ENCODE results near the gene MYL11.

MYL11 gene

DNA sequence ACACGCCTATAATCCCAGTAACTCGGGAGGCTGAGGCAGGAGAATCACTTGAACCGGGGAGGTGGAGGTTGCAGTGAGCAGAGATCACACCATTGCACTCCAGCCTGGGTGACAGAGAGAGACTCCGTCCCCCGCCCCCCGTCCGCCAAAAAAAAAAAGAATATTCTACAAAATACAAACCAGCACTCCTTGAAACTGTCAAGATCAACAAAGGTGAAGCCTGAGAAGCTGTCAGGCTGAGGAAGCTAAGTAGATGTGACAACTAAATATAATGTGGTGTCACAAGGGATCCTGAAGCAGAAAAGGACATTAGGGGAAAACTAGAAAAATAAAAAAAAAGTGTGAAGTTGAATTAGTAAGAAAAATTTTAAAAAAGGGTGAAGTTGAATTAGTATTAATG, 25.7 kb upstream of the MYL11 start:
- Histone ChIP-seq H3K79me2 (no peaks in the 10 kb centered on the region), H2AFZ (no peak overlapping the region), H3K9ac (no peak overlapping the region), H3K27ac (no peak overlapping the region), H3K36me3 (ENCODE audit: control insufficient read depth, insufficient read depth, low read length) (no peaks in the 10 kb centered on the region), H3K4me2 (ENCODE audit: low read length) (no peak overlapping the region), H3K4me1 (no peaks in the 10 kb centered on the region), H3K27me3 (ENCODE audit: control insufficient read depth, insufficient read depth, low read length) (no peaks in the 10 kb centered on the region), H3K4me3 (ENCODE audit: low read depth, low read length) (no peak overlapping the region), H3K9me3 (ENCODE audit: control insufficient read depth, low read length) (no peaks in the 10 kb centered on the region)
- TF ChIP-seq CTCF (IDR thresholded peaks at IDR 0.05) = no peak

DNA sequence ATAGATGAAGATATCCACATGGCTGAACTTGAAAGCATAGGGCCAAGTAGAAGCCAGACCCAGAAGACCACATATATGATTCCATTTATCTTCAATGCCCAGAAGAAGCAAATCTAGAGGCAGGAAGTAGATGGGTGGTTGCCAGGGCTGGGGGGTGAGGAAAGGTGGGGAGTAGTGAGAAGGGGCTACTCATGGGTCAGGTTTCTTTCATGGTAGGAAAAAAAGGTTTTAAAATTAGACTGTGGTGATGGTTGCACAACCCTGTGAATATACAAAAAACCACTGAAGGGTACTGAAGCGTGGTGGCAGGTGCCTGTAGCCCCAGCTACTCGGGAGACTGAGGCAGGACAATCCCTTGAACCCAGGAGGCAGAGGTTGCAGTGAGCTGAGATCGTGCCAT, 24.9 kb upstream of the MYL11 start:
- Histone ChIP-seq H3K27ac (no peak overlapping the region), H3K79me2 (no peaks in the 10 kb centered on the region), H2AFZ (no peak overlapping the region), H3K4me3 (ENCODE audit: low read depth, low read length) (no peak overlapping the region), H3K9me3 (ENCODE audit: control insufficient read depth, low read length) (no peaks in the 10 kb centered on the region), H3K4me2 (ENCODE audit: low read length) (no peak overlapping the region), H3K36me3 (ENCODE audit: control insufficient read depth, insufficient read depth, low read length) (no peaks in the 10 kb centered on the region), H3K4me1 (no peaks in the 10 kb centered on the region), H3K27me3 (ENCODE audit: control insufficient read depth, insufficient read depth, low read length) (no peaks in the 10 kb centered on the region), H3K9ac (no peak overlapping the region)
- no peak for TF ChIP-seq CTCF (IDR thresholded peaks at IDR 0.05)

DNA sequence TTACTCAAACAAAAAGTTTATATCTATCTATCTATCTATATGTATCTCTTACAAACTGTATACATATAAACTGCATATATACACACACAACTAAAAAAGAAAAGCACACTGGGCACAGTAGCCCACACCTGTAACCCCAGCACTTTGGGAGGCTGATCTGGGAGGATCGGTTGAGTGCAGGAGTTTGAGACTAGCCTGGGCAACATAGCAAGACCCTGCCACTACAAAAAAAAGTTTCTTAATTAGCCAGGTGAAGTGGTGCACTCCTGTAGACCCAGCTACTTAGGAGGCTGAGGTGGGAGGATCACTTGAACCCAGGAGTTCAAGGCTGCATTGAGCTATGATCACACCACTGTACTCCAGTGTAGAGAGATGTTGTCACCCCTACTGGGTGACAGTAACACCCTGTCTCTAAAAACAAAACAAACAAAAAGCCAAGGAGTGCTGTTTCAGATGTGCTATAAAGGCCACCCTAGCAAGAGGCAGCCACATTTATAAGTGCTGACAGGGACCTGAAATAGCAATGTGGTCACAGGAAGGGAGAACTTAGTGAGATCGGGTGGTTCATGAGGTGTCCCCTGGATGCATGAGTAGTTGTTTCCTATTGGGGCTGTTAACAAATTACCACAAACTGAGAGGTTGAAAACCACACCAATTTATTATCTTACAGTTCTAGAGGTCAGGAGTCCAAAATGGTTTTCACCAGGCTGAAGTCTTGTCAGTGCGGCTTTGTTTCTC, 24.3 kb upstream of the MYL11 start:
- no peak overlapping the region for H2AFZ ChIP-seq
- H3K4me3 ChIP-seq (ENCODE audit: low read depth, low read length) = no peak overlapping the region
- no peaks in the 10 kb centered on the region for H3K4me1 ChIP-seq
- H3K9ac ChIP-seq = no peak overlapping the region
- no peak for TF ChIP-seq CTCF (IDR thresholded peaks at IDR 0.05)
- no peak overlapping the region for H3K4me2 ChIP-seq (ENCODE audit: low read length)
- H3K79me2 ChIP-seq = no peaks in the 10 kb centered on the region
- H3K36me3 ChIP-seq (ENCODE audit: control insufficient read depth, insufficient read depth, low read length) = no peaks in the 10 kb centered on the region
- no peaks in the 10 kb centered on the region for H3K9me3 ChIP-seq (ENCODE audit: control insufficient read depth, low read length)
- no peaks in the 10 kb centered on the region for H3K27me3 ChIP-seq (ENCODE audit: control insufficient read depth, insufficient read depth, low read length)
- no peak overlapping the region for H3K27ac ChIP-seq

DNA sequence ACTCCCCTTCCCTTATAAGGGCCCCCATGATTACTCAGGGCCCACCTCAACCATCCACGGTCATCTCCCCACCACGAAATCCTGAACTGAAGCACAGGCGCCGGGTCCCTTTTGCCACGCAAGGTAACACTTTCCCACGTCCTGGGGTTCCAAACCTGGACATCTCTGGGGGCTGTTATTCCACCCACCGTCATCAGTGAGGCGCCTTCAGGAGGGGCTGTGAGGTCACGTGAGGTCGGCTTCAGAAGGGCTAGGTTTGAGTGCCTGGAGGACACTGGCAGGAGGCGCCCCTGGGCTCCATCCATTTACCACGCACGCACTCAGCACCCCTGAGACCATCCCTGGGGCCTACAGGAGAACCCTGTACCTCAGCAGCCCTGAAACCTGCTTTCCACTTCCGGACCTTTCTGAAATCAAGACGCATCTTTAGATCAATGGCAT, 23.6 kb upstream of the MYL11 start:
- H3K4me3 ChIP-seq (ENCODE audit: low read depth, low read length) = no peak overlapping the region
- TF ChIP-seq CTCF (IDR thresholded peaks at IDR 0.05) = no peak
- H3K79me2 ChIP-seq = no peaks in the 10 kb centered on the region
- H3K9me3 ChIP-seq (ENCODE audit: control insufficient read depth, low read length) = no peaks in the 10 kb centered on the region
- no peak overlapping the region for H3K9ac ChIP-seq
- H2AFZ ChIP-seq = no peak overlapping the region
- H3K4me1 ChIP-seq = peaks cover 5% of the 10 kb centered on the region
- no peaks in the 10 kb centered on the region for H3K36me3 ChIP-seq (ENCODE audit: control insufficient read depth, insufficient read depth, low read length)
- H3K27me3 ChIP-seq (ENCODE audit: control insufficient read depth, insufficient read depth, low read length) = no peaks in the 10 kb centered on the region
- H3K27ac ChIP-seq = no peak overlapping the region
- no peak overlapping the region for H3K4me2 ChIP-seq (ENCODE audit: low read length)
